K562 (cell line): Measurements from ENCODE around the gene FBXL13. TPM values are rescaled to one million over a fixed set of nuclear protein-coding genes. Genes with fewer than 3 reads are reported as not detected.
"Not testable (repeated sequence)": the region's sequence is repeated elsewhere in the genome, so short reads cannot be mapped to it uniquely, and the experiment has no call there.

Source experiments
- ARNT ChIP-seq, 2 experiments: fragments of 450-650 bp; IDR thresholded peaks; 2 replicates each; pipeline ENCODE4 v1.6.1; 2016; ENCODE audit warnings: mild to moderate bottlenecking in 1 of 2
- BRD9 ChIP-seq: fragments of 450-650 bp; IDR thresholded peaks from 2 replicates; pipeline ENCODE4 v1.6.1; 2018; ENCODE audit warnings: low read depth; ENCODE audit not compliant: partially characterized antibody
- DNMT1 ChIP-seq: fragments of 450-650 bp; IDR thresholded peaks from 2 replicates; pipeline ENCODE4 v1.6.1; 2016; ENCODE audit warnings: antibody characterized with exemption, mild to moderate bottlenecking
- FOXK1 ChIP-seq: sonication (generic); formaldehyde crosslinking; IDR thresholded peaks from 2 replicates; pipeline ENCODE4 v1.8.0; 2022; ENCODE audit warnings: missing genetic modification reagents, mild to moderate bottlenecking, borderline replicate concordance
- FOXP1 ChIP-seq: sonication (generic); formaldehyde crosslinking; IDR thresholded peaks from 2 replicates; pipeline ENCODE4 v1.8.0; 2022; ENCODE audit warnings: mild to moderate bottlenecking, missing genetic modification reagents
- GATA2 ChIP-seq: sonication (generic); formaldehyde crosslinking; IDR thresholded peaks from 2 replicates; pipeline ENCODE4 v1.4.0; 2020; ENCODE audit warnings: mild to moderate bottlenecking, missing genetic modification reagents
- GATAD2A ChIP-seq: fragments of 450-650 bp; IDR thresholded peaks from 2 replicates; pipeline ENCODE4 v1.6.1; 2017
- MEIS2 ChIP-seq: fragments of 450-650 bp; IDR thresholded peaks from 2 replicates; pipeline ENCODE4 v1.6.1; 2014; ENCODE audit warnings: mild to moderate bottlenecking; ENCODE audit not compliant: partially characterized antibody
- NR1H2 ChIP-seq: sonication (generic); formaldehyde crosslinking; IDR thresholded peaks from 2 replicates; pipeline ENCODE4 v1.4.0; 2020; ENCODE audit warnings: mild to moderate bottlenecking, missing genetic modification reagents
- POLR2B ChIP-seq: fragments of 450-650 bp; IDR thresholded peaks from 2 replicates; pipeline ENCODE4 v1.6.1; 2018; ENCODE audit warnings: low read depth; ENCODE audit not compliant: partially characterized antibody
- SMARCA4 ChIP-seq: fragments of 450-650 bp; IDR thresholded peaks from 2 replicates; pipeline ENCODE4 v1.6.1; 2016
- SP1 ChIP-seq: sonication (generic); formaldehyde crosslinking; IDR thresholded peaks from 2 replicates; pipeline ENCODE4 v1.8.1; 2022; ENCODE audit warnings: mild to moderate bottlenecking, missing genetic modification reagents
- TAL1 ChIP-seq: fragments of 450-650 bp; IDR thresholded peaks from 2 replicates; pipeline ENCODE4 v1.6.1; 2016; ENCODE audit warnings: mild to moderate bottlenecking
- TBP ChIP-seq: optimal IDR thresholded peaks from 2 replicates; pipeline ENCODE3; 2011; ENCODE audit warnings: low read depth, low read length, improper control_type of control experiment
- THRB ChIP-seq: fragments of 450-650 bp; formaldehyde crosslinking; conservative IDR thresholded peaks from 2 replicates; pipeline ENCODE4 v1.4.0; 2022; ENCODE audit warnings: mild to moderate bottlenecking, missing genetic modification characterization
- TOE1 ChIP-seq, 2 experiments: fragments of 450-650 bp in 1 of 2; sonication (generic) in 1 of 2; formaldehyde crosslinking in 1 of 2; IDR thresholded peaks; 2 replicates each; pipeline versions ENCODE4 v1.7.1 to v1.8.0; 2016 to 2022; ENCODE audit warnings: borderline replicate concordance in 2 of 2, mild to moderate bottlenecking in 2 of 2, antibody characterized with exemption in 1 of 2, inconsistent platforms in 1 of 2, low read depth in 1 of 2, missing genetic modification reagents in 1 of 2, moderate library complexity in 1 of 2
- ZBTB2 ChIP-seq: fragments of 450-650 bp; IDR thresholded peaks from 2 replicates; pipeline ENCODE4 v1.6.1; 2016; ENCODE audit warnings: antibody characterized with exemption
- ZNF316 ChIP-seq: fragments of 450-650 bp; IDR thresholded peaks from 2 replicates; pipeline ENCODE4 v1.6.1; 2016
- ZNF639 ChIP-seq, 2 experiments: fragments of 200-800 bp in 1 of 2; sonication (Bioruptor generic) in 1 of 2; sonication (generic) in 1 of 2; formaldehyde crosslinking in 1 of 2; IDR thresholded peaks in 1 of 2; conservative IDR thresholded peaks in 1 of 2; 2 replicates each; pipeline versions ENCODE4 v1.5.0 to v1.6.1; 2016 to 2020; ENCODE audit warnings: missing compliant biosample characterization in 1 of 2, missing genetic modification characterization in 1 of 2, missing genetic modification reagents in 1 of 2
- ZNF644 ChIP-seq: fragments of 200-800 bp; sonication (Bioruptor generic); IDR thresholded peaks from 2 replicates; pipeline ENCODE4 v1.6.1; 2016; ENCODE audit warnings: low read depth, missing genetic modification characterization, missing compliant biosample characterization
- polyA plus RNA-seq, 8 experiments: library from polyadenylated mRNA; depleted of rRNA in 4 of 8; stranded (reverse) in 5 of 8; unstranded in 3 of 8; fragments of >200 nt; fragmentation: Nextera tagmentation in 2 of 8; fragmentation: Illumina TruSeq in 1 of 8; extraction: Ambion mirVana in 2 of 8; extraction: Trizol in 1 of 8; gene quantifications; 2 replicates each; pipeline versions ENCODE4 v1.2.1 to v1.2.3, GENCODE V29; 2011 to 2014; ENCODE audit warnings: inconsistent platforms in 1 of 8, missing spikeins in 1 of 8
- total RNA-seq, 7 experiments: library from RNA; depleted of rRNA in 6 of 7; stranded (reverse); fragments of >200 nt in 6 of 7; fragmentation: Illumina TruSeq in 2 of 7; extraction: Trizol in 2 of 7; gene quantifications; 2 replicates each; pipeline versions ENCODE4 v1.2.1 to v1.2.3, GENCODE V29; 2011 to 2021; ENCODE audit warnings: low replicate concordance in 1 of 7
- TF ChIP-seq, protein P1 (sequence below): sonication (generic); formaldehyde crosslinking; IDR thresholded peaks from 2 replicates; pipeline ENCODE4 v1.8.0; 2022; ENCODE audit warnings: mild to moderate bottlenecking, missing genetic modification reagents

The FBXL13 gene
- total and polyA plus RNA-seq, 9 of the 15 experiments (the other 6 are each of a cell fraction or from before 2014, with no cell fraction given) = 16.3 to 55.0 (median 25.4) TPM

DNA sequence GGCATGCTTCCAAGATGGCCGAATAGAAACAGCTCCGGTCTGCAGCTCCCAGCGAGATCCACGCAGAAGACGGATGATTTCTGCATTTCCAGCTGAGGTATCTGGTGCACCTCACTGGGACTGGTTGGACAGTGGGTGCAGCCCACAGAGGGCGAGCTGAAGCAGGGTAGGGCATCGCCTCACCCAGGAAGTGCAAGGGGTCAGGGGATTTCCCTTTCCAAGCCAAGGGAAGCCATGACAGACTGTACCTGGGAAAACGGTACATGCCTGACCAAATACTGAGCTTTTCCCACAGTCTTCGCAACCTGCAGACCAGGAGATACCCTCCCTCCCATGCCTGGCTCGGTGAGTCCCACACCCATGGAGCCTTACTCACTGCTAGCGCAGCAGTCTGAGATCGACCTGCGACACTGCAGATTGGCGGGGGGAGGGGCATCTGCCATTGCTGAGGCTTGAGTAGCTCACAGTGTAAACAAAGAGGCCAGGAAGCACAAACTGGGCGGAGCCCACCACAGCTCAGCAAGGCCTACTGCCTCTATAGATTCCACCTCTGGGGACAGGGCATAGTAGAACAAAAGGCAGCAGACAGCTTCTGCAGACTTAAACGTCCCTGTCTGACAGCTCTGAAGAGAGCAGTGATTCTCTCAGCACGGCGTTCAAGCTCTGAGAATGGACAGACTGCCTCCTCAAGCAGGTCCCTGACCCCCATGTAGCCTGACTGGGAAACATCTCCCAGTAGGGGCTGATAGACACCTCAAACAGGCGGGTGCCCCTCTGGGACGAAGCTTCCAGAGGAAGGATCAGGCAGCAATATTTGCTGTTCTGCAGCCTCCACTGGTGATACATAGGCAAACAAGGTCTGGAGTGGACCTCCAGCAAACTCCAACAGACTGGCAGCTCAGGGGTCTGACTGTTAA lies 36.5 kb downstream of the FBXL13 start (continued):
- TF ChIP-seq TOE1 (IDR thresholded peaks at IDR 0.05; ENCODE audit: borderline replicate concordance) (peak; percentile 74; the same call in 1 of the 2 replicates), FOXK1 (peak; percentile 75; the same call in 1 of the 2 replicates), ZNF644 (tag) (peak; percentile 61; the same call in 1 of the 2 replicates), THRB (CRISPR knock-in tag) (peak; percentile 63; the same call in 1 of the 2 replicates), ARNT (IDR thresholded peaks at IDR 0.05) (peak in 1 of 2 experiments; percentile 25; a peak in 1 of 4 replicates), BRD9 (peak; percentile 89), NR1H2 (peak; percentile 75; the same call in 1 of the 2 replicates), MEIS2 (peak; percentile 56), SP1 (CRISPR knock-in tag) (peak; percentile 50; the same call in 1 of the 2 replicates), ZBTB2 (peak; percentile 47; the same call in 1 of the 2 replicates), DNMT1 (peak; percentile 75; the same call in 1 of the 2 replicates), SMARCA4 (peak; percentile 69), GATAD2A (0 out of 2 replicates have a peak, but pooled peaks have one; percentile 74), POLR2B (peak; percentile 85), ZNF639 (CRISPR knock-in tag; conservative IDR thresholded peaks at IDR 0.05 in 1 of 2, IDR thresholded peaks at IDR 0.05 in 1 of 2) (peak in 1 of 2 experiments; percentile 88; a peak in 2 of 4 replicates), FOXP1 (CRISPR knock-in tag) (peak; percentile 89), TAL1 (0 out of 2 replicates have a peak, but pooled peaks have one; percentile 17), TBP (peak; percentile 17), ZNF316 (0 out of 2 replicates have a peak, but pooled peaks have one; percentile 20), GATA2 (peak; percentile 48; the same call in 1 of the 2 replicates)
- not testable (repeated sequence) for TF ChIP-seq TOE1 (CRISPR knock-in tag; IDR thresholded peaks at IDR 0.05; ENCODE audit: borderline replicate concordance, low read depth)
- TF ChIP-seq, protein P1, sequence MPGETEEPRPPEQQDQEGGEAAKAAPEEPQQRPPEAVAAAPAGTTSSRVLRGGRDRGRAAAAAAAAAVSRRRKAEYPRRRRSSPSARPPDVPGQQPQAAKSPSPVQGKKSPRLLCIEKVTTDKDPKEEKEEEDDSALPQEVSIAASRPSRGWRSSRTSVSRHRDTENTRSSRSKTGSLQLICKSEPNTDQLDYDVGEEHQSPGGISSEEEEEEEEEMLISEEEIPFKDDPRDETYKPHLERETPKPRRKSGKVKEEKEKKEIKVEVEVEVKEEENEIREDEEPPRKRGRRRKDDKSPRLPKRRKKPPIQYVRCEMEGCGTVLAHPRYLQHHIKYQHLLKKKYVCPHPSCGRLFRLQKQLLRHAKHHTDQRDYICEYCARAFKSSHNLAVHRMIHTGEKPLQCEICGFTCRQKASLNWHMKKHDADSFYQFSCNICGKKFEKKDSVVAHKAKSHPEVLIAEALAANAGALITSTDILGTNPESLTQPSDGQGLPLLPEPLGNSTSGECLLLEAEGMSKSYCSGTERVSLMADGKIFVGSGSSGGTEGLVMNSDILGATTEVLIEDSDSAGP (CRISPR knock-in tag) = peak; percentile 52; the same call in 1 of the 2 replicates
